GM12865 (cell line): ENCODE data around the gene HHIP.

Experiments used
- DNase-seq: peaks from one replicate; pipeline ENCODE4 v3.0.0; 2010; ENCODE audit warnings: low read depth
- H3K4me3 ChIP-seq: 2 replicates; pipeline ENCODE4 v1.5.1; 2011; ENCODE audit warnings: mild to moderate bottlenecking, low read depth, low read length, control low read depth
- TF ChIP-seq, protein P1 (sequence below): IDR thresholded peaks from 2 replicates; pipeline ENCODE4 v1.5.1; 2011; ENCODE audit warnings: low read length, control low read depth, low read depth, inconsistent platforms; ENCODE audit not compliant: insufficient read depth; ENCODE audit errors: missing control alignments

The HHIP gene

GRCh38 chr4:144701683-144702233 lies 55.8 kb downstream of the HHIP start:
- DNase-seq: no peak
- TF ChIP-seq, protein P1, sequence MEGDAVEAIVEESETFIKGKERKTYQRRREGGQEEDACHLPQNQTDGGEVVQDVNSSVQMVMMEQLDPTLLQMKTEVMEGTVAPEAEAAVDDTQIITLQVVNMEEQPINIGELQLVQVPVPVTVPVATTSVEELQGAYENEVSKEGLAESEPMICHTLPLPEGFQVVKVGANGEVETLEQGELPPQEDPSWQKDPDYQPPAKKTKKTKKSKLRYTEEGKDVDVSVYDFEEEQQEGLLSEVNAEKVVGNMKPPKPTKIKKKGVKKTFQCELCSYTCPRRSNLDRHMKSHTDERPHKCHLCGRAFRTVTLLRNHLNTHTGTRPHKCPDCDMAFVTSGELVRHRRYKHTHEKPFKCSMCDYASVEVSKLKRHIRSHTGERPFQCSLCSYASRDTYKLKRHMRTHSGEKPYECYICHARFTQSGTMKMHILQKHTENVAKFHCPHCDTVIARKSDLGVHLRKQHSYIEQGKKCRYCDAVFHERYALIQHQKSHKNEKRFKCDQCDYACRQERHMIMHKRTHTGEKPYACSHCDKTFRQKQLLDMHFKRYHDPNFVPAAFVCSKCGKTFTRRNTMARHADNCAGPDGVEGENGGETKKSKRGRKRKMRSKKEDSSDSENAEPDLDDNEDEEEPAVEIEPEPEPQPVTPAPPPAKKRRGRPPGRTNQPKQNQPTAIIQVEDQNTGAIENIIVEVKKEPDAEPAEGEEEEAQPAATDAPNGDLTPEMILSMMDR: no peak
- no peak overlapping the region for H3K4me3 ChIP-seq

DNA sequence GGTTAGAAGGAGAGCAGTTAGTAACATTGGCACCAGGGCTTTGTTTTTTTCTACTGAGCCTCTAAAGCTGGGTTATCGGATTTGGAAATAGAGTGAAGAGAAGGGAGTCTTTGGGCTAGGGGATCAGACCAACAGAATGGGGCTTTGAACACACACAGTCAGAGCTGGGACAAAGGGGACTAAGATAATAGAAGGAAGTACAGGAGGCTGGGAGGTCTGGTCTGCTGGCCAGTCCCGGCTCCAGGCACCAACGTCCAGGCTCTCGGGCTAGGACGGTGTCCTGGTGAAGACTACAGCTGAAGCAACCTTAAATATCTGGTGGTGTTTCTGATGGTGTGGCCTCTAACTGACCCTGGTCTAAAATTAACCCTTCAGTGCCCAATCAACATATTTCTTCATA lies 57.5 kb downstream of the HHIP start:
- no peak for DNase-seq
- H3K4me3 ChIP-seq: no peak overlapping the region
- TF ChIP-seq, protein P1: no peak

GRCh38 chr4:144705601-144706590 lies 59.9 kb downstream of the HHIP start:
- TF ChIP-seq, protein P1: no peak
- DNase-seq: no peak

DNA sequence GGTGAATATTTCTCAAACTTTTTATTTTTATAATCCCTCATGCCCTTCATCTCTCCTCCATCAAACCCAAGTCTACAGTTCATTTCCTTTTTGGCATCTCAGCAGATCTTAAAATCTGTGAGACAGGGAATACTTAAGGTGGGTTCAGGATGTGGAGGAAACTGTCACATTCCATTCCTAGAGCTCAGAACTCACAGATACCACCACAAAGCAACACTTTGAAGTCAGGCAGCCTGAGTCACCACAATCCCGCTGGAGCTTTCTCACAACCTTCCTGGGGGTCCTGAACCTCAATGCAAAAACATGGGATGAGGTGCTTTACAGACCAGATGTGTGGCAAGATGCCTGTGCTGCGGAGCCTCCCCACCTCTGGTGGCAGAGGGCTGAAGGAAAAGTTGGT lies 63.2 kb downstream of the HHIP start:
- DNase-seq: no peak

More at GRCh38 chr4:144705601-144706590, 59.9 kb downstream of the HHIP start:
- H3K4me3 ChIP-seq: no peak overlapping the region

GRCh38 chr4:144709793-144710525 lies 64.0 kb downstream of the HHIP start:
- DNase-seq: no peak
- TF ChIP-seq, protein P1: no peak
- no peak overlapping the region for H3K4me3 ChIP-seq

More for the DNA sequence above, 63.2 kb downstream of the HHIP start:
- H3K4me3 ChIP-seq: no peak overlapping the region
- TF ChIP-seq, protein P1: no peak

- no peak overlapping the region for H3K4me3 ChIP-seq
- TF ChIP-seq, protein P1: no peak
- no peak for DNase-seq
Observed at GRCh38 chr4:144710526-144710912, 64.6 kb downstream of the HHIP start.
